NCI-H2196 (cell line): Measurements from ENCODE around the gene TASOR.
A peak's percentile ranks its signal among the peaks of the same experiment; 100 is the strongest.

ENCODE experiments used
- DNase-seq: peaks from one replicate; lab custom pipeline; 2025; ENCODE audit not compliant: unreplicated experiment; lab: John Stamatoyannopoulos, UW

TASOR gene

DNA sequence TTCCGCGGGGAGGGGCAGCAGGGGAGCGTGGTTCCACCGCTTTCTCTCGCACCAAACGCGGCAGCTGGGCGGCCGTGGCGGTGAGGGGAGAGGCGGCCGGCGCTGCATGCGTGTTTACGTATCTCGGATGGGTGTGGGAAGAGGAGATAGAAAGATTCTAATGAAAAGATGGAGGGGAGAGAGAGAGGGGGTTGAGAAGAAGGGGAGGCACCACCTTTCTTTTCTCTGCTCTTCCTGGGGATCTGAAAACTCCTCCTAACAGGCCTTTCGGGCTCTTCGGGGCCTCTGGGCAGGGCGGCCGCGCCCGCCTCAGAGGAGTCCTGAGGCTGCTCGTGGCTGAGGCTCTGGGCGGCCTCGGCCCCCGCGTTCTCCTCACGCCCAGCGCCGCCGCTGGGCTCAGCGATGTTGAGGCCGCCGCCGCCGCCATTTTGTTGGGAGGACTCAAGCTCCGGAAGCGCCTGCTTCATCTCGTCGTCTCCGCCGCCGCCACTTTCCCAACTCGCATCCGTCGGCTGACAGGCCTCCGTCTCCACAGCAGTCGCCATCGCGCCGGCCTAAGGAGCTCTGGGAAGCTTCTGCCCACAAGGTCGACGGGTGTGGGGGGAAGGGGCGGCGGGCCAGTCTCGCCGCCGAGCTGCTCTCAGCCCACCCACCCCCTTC is 473 bp downstream of the TASOR start:
- DNase-seq, result peak; percentile 12

DNA sequence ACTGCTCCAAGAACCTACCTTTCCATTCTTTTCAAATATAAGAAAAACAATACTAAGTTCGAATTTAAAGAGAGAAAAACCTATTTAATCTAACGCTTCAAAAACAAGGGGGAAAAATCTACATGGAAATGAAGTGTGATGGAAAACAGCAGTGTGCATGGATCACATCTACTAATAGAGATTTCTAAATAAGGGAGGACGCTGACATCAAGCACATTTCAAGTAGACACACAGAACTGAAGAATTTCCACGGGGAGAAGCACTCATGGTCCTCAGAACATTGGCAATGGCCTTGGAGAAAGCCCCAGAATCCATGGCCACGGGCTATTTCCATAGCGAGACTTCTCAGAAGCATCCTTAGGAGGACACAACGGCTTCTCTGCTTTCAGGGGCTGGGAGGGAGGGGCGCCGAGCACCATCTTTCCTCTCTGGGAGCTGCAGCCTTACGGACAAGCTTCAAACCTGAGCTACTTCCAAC is 1.0 kb downstream of the TASOR start:
- no peak for DNase-seq

DNA sequence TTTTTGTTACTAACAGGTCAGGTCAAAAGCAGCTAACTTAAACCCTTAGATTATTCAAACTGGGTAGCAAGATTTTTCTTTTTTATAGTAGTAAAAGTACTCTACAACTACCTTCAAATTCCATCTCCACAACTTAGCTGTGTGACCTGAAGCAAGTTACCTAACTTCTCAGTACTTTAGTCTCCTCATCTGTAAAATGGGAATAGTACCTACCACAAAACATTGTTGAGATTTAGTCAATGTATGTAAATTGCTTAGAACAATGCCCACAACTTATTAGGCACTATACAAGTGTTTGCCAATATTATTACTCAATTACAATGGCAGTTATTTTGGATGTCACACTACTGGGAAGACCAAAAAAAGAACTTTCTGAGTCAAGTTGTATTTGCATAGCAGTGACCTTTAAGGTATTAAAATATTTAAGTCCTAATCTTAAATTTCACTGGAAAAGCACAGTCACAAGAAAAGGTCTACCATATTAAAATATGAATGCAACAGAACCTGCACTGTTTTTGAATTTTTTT is 2.9 kb downstream of the TASOR start:
- DNase-seq, result no peak

DNA sequence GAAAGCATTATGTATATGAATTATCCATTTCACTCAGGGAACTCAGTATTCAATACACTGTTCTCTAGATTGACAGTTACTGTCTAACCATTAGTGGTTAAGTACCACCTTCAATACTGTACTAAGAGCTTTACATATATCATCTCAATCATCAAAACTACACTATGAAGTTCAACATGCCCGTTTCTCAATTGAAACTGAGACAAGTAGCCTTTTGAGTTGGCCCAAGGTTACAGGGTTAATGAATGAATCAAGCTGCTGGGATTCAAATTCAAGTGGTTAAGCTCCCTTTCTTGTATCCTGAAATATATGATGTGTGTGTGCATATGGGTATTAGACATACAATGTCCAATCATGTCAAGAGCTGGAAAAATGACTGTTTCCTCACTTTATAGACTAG is 5.8 kb downstream of the TASOR start:
- DNase-seq, result no peak

- DNase-seq, result no peak
Observed at GRCh38 chr3:56673781-56674457, 9.1 kb downstream of the TASOR start.

DNA sequence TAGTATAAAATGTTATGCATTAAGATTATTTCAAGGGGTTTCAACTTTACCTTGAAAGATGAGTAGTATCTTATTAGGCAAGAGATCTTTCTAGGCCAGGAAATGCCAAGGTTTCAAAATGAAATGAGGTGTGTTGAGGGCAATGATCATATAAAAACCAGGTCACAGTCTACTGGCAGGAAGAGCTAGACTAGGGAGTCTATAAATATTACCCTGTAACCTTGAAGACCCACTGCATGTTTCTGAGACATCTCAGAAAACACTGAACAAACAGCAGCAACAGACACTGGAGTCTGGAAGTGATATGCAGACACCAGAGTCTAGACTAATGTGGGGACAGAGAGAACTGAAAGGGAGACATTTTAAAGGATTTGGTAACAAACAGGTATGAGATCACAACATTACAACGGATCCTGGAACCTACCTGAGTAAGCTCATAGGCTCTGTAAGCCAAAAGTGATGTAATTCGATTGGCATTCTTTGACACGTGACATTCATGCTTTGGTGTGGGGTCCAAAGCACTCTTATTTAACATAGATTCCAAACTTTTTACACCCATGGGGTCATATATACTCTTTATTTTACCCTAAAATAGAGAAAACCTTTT is 15.0 kb downstream of the TASOR start:
- DNase-seq, result no peak

- no peak for DNase-seq
Observed at GRCh38 chr3:56664823-56665222, 18.2 kb downstream of the TASOR start.

DNA sequence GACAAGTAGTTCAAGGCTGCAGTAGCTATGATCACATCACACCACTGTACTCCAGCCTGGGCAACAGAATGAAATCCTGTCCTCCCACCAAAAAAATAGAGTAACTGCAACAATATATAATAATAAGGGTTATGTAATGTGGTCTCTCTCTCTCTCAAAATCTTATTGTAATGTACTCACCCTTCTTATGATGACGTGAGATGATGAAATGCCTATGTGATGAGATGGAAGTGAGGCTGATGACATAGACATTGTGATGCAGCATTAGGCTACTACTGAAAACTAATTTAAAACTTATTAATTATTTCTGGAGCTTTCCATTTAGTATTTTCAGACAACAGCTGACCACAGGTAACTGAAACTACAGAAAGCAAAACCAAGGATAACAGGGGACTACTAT is 27.4 kb downstream of the TASOR start:
- DNase-seq, result no peak

GRCh38 chr3:56654460-56654859 is 28.6 kb downstream of the TASOR start:
- DNase-seq, result no peak

DNA sequence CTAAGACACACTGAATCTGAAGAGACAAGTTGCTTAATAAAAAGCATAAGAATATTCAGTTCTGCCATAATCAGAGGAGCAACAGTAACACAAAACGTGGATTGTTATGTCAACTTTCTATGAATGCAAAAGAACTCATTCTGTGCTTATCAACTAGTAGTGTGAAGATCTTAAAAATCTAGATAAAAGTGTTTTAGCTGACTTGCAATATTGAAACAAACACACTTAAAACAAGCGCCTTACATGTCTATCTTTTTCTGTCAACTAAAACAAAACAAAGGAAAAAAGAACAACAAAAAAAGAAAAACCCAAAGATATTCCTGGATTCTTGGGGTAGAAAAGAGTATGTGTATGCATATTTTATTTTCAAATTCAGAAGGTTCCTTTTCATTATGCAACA is 37.7 kb downstream of the TASOR start:
- DNase-seq, result no peak

DNA sequence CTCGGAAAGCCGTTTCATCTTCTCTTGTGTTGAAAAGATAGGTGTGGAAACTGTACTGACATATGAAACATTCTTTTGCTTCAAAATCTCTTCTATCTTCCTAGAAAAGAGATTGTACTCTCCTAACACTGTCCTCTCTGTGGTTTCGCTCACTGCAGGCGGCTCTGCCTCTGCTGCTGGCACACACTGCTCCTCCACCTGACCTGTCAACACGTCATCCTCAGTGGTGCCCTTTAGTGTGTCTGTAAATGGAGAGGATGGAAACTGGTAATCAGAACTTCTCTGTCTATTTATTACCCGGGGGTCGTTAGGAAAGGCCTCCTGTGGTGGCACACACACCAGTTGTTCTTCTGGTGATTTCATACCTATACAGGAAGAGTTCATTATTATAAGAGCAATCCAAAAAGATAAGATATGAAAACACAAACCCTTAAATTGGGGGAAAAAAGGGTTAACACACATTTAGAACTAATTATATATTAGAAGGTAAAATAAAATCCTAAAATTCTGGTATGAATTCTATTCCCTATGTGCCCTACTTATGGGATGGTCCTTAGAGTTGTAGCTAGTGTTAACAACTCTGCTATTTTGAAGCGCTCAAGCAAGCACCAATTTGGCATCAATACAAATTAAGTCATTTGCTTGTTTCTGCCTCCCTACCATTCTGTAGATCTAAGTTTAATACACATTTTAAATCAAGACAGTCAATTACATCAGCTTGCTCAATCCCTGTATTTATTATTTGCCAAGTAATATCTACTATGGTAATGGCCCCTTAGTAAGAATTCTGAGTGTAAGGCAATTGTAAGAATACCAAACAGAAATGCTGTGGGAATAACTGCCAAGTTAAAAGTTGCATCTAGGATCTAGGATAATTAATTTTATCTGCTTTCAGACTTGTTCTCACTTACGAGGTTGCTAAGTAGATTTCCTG is 49.2 kb downstream of the TASOR start:
- no peak for DNase-seq
